SHP77 (cell line): Measurements from ENCODE around the gene SH3RF3.
A peak's percentile ranks its signal among the peaks of the same experiment; 100 is the strongest.

ENCODE experiments used
- DNase-seq, 2 experiments: peaks; one replicate each; lab custom pipeline; 2025; lab: John Stamatoyannopoulos, UW

The SH3RF3 gene

DNA sequence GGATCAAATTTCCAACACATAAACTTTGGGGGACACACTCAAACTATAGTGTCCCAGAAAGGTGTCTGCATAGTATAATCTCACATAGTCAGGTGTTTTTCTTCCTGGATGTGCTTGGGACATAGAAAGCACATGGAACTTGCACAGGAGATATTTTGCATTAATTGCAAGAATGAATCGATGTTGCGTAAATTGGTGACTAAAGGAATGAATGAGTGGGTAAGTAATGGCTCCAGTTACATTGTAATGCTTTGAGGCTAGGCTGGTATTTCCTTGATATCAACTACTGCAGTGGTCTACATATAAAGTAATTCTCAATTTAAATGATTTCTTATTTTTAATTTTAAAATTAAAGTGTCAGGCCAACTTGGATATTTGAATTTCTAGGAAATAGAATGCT lies 53.4 kb downstream of the SH3RF3 start:
- no peak for DNase-seq

DNA sequence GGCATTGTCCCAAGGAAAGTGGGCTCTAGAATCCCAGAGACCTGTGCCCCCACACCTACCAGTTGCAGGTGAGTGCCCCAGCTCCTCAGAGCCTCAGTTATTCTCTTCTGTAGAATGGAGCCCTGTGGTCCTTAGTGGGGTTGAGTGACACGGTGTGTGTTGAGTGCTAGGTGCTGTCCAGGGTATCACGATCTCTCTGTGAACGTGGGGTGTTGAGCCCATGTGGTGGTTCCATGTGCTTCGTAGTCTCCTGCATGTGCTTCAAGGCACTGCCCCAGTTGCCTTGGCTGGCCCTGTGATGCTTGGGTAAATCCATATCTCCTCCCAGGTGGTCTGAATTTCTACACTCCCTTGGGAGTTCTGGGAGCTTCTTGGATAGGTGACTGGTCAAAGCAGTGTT lies 54.9 kb downstream of the SH3RF3 start:
- no peak for DNase-seq

DNA sequence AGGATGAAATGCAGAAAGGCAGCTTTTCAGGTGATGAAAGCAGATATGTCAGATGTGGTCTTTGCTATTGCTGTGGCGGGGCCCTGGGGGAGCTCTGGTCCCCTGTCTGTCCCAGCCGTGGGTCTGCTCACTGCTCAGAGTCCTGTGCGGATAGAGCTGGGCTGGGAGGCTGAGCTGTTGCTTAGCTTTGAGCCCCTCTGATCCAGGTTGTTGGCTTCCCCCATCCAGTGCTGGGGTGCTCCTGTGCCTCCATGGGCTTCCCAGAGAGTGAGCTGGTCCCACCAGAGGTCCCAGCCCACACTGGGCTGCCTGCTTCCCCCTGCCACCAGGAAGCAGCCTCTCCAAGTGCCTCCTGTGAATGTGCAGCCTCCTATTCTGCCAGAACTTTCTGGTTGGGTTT lies 55.4 kb downstream of the SH3RF3 start:
- DNase-seq, result no peak

DNA sequence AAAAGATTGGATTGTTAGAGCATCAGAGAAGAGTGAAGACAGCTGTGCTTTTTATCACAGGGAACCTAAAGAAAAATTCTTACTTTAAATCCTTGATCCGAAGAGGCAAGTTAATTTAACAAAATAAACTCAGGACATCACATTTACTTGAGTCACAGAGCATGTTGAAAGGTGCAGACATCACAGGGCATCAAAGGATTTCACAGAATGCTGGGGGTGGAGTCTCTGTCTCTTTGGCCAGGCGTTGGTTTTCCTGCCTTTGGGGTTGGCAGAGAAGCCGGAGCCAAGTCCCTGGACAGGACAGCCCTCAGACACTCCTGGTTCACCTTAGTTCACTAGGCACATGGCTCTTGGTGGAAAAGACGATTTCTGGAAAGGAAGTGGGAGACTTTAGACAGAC lies 56.3 kb downstream of the SH3RF3 start:
- DNase-seq, result no peak

DNA sequence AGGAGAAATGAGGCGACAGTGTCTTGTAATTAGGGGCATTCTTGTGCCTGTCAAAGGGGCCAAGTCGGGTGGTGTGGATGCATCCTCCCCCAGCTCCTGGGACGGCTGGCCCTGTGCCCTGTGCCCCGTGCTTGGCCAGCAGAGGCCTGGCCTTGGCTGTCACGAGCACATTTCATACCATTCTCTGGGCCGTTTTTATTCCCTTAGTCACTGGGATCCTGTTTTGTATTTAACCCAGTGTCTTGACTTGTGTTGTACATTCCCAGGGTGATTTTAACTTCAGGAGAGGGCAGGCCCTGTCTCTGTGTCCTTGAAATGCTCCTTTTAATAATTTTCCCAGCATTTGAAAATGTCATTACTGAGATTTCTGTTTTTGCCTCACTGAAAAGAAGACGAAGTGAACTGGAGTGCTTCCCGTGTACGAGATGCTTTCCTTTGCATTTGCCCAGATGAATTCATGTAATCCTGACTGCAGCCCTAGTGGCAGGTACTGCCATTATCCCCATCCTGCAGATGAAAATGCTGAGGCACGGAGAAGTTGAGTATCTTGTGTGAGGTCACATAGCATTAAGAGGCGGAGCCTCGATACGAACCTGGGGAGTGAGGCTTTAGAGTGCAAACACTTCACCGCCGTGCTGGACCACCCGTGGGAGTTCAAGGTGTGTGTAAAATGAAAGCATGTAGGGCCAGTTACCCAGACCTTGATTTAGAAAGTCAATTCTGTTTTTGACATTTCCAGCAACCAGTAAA lies 57.0 kb downstream of the SH3RF3 start:
- DNase-seq, result no peak

DNA sequence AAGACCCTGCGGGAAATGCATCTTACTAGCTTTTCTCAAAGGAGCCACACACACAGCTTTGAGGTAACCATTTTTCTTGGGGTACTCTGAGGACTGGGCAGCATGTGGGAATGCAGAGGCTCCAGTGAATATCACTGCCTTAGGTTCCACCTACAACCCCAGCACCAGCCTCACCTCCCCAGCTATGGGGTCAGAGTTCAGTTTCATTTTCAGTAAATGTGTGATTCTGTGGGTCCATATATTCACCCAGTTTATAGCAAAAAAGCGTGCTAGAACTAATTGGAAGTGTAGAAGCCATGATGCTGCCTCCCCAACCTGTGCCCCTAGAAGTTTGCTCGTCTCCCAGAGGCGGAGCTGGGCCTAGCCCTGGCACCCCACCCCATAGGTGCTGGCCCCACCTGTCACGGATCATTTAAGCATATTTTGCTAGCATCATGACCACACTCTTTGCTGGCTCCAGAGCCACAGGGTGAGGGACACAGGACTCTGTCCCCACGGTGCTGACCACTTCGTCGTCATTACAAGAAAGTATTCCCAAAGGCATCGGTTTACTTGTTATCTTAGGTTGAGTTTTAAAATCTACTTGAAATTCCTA lies 57.7 kb downstream of the SH3RF3 start:
- no peak for DNase-seq

DNA sequence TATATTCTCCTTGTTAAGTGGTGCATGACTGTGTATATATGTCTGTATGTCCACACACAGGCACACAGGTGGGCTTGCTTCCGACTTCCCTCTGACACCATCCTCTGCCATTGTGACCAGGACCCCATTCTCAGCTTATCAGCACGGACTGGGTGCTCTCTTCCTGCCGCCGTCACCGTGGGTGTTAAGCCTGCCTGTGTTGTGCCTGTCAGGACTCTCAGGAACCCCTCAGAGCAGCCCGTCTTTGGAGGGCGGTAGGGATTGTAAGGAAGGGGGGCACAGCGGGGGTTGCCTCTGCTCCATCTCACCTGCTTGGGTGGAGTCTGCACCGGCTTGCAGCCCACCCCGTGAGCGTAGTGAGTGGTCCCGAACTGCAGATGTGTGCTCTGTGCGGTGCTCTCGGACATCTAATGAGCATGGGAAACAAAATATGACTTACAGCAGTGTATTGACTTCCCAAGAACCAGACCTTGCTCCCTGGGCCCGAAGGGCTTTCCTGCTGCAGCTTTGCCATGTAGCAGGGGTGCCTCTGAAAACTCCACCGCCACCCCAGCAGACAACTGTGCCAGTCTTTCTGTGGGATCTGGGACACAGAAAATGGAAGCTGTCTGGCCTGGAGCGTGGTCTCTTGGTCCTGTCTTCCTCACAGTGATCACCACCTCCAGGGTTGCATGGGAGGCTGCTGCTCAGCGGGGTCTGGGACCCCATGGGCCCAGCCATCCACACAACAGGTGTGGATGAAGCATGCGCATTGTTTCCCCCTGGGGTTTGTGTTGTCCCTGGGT lies 58.9 kb downstream of the SH3RF3 start:
- peak; percentile 45 to 61 for DNase-seq

DNA sequence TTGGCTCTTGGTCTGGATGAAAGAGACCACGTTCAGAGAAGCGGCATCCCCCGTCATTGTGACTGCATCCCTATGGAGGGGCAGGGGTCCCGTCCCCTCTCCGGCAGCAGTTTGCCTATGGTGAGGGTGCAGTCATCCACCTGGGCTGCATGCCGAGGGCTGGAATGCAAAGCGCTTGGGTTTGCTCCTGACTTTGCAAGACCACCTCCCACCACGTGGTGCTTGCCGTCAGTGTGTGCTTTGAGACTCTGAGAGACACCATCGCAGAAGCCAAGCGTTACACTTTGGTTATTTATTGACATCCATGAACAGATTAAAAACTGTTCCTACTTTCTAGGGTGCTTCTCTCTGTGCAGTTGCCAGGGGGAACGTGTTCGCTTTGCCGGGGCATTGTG lies 59.5 kb downstream of the SH3RF3 start:
- DNase-seq, result no peak

DNA sequence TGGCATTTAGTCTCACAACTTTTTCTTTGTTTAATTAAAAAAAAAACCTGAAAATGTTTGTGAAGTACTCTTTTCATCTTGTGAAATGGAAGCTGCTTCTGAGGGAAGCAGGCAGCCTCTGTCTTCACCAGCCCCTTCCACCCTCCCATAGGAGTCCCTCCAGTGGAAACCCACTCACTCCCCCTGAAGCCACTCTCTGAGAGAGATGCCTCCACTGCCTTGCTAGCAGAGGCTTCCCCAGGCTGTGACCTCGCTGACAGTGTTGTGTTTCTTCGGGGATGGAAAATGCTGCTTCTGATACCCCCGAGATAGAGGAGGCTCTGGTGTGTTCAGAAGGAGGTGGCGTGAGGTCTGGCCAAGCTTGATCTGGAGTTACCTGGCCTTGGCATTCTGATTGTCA lies 59.9 kb downstream of the SH3RF3 start:
- no peak for DNase-seq

DNA sequence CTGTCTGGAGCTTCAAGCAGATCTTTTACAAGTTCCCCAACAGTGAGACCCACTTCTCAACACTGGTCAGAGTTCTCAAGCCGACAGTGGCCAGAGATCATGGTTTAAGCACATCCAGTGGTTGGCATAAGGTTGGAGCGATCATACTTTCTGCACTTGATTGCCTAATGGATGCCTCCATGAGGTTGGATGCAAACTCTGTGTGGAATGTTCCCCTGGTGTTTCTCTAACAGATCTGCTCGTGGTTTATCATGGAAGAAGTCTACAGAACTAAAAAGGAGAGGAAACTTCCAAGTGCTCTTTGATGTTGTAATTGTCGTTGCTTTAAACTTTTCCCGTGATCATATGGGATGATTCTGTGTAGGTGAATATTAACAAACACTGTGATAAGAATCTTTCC lies 60.7 kb downstream of the SH3RF3 start:
- no peak for DNase-seq

DNA sequence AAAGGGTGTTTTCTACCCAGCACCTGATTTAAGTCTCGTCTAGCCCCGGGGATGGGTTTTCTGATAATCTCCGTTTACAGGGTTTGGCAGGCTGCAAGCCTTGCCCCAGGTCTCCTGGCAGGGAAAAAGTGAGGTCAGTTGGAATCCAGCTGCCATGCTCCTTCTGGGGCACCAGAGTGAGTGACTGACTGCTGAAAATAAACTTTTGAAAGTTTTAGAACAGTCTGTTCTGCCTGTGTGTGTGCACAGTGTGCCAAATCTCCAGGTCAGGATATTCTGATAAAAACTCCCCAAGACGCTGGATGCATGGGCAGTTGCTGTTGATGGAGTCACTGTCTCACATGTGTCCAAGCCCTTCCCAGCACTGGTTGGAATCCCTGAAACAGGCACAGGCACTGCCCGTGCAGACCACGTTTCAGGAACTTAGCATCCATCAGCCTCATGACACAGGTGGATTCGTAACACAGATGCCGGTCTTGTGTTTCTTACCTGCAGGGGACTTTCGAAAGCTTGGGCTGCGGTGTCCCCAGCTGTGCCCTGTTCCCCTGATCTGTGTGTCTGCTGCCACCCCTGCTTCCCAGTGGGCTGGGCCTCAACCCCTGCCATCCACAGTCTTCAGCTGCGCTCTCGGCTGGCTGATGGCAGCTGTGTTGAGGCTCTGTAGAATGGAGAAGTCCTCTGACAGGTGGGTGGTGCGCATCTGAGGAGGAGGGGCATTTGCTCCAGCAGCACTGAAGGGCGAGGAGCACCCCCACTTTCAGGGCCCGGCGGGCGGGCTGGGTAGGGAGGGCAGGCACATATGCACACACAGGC lies 65.0 kb downstream of the SH3RF3 start:
- DNase-seq, result no peak

DNA sequence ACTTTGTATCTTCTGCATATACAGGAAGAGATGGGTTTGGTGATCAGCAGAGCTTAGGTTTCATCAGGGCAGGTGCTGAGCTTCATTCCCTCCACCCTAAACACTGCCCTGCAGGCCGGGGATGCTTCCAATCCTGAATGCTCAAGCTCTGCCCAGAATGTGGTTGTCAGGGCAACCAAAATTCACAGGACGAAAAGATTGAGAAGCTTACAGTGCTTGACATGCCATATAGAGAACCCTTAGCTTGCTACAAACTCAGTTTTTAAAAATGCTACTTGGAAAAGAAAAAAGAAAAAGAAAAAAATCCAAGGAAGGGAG lies 65.6 kb downstream of the SH3RF3 start:
- no peak for DNase-seq

DNA sequence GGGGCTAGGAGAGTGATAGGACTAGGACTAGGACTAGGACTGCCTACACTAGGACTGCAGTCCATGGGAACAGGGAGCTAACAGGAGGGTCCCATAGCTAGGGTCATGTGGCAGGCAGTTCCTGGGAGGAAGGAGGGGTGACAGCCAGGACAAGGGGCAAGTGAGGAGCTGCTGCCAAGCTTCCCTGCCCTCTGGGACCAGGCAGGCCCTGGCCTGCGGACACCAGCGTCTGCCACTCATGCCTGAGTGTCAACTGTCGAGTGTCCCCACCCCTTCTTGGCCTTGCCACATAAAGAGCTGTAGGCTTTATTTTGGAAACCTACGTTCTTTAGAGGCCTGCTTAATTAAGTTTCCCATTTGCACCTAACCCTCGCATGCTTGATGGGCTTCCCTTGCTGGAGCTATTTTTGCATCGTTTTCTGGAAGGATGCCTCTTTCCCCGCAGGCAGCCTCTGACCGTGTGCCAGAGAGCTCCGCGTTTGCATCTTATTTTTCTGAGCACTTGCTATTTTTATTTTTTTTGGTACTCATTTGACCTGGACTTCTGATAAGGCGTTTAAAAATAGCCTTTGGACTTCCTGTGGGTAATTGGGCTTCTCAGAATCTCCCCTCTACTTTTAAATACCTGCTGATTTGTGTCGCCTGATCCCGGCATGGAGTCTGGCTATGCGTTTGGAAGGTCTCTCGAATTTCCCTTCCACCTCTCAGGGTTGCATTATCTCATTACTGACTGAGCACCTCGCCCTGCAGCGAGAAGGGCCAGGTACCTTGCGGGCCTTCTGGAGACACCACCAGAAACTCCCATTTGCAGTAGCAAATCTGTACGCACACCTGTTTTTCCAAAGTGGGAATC lies 66.4 kb downstream of the SH3RF3 start:
- no peak for DNase-seq

DNA sequence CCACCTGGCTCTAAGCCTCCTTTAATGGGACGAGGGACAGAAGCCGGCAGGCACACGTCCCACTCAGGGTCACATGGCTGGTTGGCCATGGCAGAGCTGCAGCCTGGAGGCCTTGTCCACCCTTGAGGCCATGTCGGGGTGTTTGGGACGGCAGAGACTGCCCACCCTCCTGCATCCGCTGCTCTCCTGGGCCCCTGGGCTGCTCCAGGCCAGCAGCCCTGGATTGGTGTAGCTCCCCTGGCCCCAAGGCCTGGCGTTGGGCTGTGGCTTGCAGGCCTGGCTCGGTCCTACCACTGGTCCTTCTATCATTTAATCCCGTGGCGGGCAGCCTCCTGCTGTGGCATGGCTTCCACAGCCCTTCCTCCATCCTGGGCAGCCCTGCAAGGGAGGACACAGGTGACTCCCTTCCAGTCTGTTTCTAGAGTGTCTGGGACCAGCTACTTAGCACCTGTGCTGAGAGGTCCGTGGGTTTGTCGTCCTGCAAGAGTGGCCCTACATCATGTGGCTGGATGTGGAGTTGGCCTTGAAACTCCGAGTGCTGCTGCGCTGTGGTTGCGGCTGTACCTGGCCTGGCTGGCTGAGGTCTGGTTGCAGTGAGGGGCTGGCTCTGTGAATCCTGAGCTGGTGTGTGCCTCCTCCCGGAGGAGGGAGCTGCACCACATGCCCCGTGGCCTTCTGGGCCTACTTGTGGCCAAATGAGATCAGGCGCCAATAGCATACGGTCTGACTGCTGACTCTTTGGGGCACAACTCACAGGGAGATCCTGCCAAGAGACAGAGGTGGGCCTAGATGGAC lies 67.3 kb downstream of the SH3RF3 start:
- DNase-seq, result no peak

DNA sequence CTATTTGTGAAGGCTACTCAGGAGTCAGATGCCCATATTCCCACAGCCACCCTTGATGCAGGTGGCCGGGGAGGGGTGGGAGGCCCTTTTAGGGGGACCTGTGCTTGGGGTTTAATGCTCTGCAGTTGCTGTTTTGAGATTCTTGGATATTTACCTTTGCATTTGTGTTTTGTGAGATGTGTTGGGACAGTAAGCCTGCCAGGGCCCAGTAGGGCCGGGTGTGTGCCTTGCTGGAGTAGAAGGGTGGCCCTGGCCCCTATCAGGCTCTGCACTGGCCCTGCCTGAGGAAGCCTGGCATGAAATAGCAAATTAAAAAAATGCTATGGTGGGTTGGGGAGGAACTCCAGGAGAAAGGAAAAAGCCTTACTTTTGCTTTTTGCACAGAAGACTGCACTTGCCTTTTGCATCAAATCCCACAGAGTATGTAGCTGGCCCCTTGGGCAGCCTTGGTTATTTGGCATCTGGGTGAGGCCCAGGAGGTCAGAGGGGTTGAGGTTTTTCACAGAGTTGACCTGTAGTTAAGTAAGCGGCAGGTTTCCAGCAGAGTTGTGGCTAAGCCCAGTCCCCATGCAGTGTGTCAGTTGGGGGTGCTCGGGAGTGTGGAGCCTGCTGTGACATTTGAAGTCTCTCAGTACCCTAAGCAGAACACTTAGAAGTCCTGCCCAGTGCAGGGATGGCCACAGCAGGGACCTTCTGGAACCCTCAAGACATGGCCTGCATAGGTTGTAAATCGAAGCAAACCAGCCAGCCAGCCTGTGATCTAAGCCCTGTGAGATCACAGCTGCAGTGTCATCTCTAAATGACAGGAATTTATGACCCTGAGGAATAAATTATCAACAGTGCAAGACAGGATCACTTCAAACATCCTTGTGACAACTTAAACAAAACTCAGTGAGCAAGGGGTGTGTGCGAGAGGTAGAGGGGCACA lies 68.8 kb downstream of the SH3RF3 start:
- DNase-seq, result no peak

DNA sequence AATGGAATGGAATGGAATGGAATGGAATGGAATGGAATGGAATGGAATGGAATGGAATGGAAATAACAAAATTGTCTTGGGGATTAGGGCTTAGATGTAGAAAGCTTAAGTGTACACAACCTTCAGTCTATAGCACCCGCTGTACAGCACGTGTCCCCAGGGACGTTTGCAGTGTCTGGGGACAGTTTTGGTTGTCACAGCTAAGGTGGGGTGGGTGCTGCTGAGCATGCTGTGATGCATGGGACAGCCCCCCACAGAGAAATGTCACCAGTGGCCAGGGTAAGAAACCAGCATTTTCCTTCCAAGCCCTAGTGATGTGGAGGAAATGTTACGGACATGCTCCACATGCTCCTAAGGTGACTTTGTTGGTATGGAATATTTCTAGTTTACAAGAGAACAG lies 70.8 kb downstream of the SH3RF3 start:
- DNase-seq, result no peak

DNA sequence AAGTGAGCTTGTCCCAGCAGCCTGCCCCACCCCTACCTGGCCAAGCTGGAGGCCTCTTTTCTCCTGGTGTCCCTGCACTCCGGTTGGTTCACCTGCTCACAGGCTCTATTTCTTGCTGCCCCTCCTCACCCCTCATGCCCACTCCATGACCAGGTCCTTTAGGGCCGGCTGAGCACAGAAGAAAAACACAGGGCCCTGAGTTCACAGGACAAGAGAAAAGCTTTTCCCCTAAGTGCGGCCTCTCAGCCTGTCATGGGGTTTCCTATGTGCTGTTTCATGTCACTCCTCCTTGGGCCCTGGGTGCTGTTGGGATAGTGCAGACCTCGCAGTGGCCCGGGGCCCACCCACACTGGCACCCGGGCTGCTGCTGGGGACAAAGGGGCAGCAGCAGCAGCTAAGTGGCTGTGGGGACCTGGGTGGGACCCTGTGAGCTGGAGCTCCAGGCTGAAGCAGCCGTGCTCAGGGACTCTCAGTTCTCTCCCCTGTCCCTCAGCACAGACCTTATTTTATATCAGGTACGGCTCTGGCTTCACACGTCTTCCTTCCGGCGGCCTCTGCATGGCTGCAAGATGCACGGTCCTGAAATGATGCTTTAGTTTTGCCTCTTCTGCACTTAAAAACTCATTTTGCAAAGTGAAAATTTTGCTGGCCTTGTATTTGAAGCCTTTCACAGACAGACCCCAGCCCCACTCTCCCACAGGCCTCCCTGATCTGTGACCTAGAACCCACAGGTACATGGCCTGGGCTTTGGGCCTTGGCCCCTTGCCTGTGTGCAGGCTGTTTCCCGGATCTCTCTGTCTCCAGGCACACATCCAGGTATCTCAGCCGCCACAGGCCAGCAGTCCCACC lies 71.8 kb downstream of the SH3RF3 start:
- no peak for DNase-seq

DNA sequence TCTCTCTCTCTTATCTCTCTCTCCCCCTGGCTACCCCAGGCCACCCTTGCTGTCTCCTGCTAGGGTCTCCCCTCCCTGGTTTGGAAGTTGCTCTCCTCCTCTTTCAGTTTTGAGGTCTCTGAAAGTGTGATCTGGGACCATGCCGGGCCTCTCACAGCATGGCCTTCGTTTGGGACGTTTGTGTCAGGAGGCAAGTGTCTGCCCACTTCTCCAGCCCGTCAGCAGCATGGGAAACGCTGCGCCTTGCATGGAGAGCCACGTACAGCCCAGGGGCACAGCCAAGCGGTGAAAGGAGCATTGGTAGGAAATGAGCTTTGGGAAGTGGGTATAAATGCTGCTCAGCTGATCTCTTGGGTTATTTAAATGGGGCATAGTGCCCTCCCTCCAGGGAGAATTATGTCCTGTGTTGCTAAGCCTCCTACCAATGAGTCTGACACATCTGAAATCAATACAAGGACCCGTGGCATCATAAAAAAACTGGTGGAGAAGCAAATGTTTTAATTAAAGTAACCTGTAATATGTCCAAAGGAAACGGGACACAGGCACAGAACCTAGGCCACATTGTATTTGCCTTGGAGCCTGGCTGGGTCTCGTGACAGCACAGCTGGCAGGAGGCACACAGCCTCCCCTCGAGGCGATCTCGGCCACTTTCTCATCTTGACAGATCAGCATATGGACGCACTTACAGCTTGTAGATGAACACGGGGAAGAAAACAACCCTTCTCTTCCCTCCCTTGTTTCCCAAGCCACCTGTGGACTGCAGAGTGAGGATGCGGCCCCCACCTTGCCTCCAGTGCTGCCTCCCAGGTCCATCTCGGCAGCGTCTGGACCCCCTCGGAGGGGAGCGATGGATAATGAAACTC lies 72.7 kb downstream of the SH3RF3 start:
- DNase-seq, result no peak
